Astrocyte of the cerebellum (primary cell): Measurements from ENCODE around the gene WDR20.

Source experiments
- DNase-seq: peaks from one replicate; pipeline ENCODE4 v3.0.0-alpha.2; 2011; ENCODE audit warnings: low read depth
- H3K4me3 ChIP-seq: 2 replicates; pipeline ENCODE4 v1.5.1; 2011; ENCODE audit warnings: mild to moderate bottlenecking, low read depth, low read length, moderate library complexity
- in situ Hi-C: cut with HindIII; loops from 2 replicates; pipeline ENCODE4 v1.10.0; 2017; ENCODE audit warnings: low sequenced_read_pairs
- TF ChIP-seq, protein P1 (sequence below): IDR thresholded peaks from 2 replicates; pipeline ENCODE4 v1.5.1; 2012; ENCODE audit warnings: low read length, low read depth, moderate library complexity, mild to moderate bottlenecking; ENCODE audit errors: missing control alignments

The WDR20 gene

DNA sequence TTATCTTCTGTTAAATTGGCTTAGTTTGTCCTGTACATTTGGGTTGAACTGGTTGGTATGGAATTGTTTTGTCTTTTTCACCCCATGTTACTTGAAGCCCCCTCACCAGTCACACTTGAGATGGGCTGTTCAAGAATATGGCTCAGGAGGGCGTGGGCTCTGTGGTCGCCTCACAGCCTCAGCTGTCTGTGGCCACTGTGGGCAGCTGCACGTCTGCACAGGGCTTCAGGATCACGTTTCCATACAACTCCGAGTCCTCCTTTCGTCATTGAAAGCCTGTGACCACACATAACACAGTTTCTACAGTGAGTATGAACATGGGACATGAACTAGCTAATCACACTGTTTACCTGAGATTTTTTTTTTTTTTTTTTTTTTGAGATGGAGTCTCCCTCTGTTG, 84.0 kb downstream of the WDR20 start:
- in situ Hi-C loops = no loop called here
- H3K4me3 ChIP-seq = no peak overlapping the region
- TF ChIP-seq, protein P1, sequence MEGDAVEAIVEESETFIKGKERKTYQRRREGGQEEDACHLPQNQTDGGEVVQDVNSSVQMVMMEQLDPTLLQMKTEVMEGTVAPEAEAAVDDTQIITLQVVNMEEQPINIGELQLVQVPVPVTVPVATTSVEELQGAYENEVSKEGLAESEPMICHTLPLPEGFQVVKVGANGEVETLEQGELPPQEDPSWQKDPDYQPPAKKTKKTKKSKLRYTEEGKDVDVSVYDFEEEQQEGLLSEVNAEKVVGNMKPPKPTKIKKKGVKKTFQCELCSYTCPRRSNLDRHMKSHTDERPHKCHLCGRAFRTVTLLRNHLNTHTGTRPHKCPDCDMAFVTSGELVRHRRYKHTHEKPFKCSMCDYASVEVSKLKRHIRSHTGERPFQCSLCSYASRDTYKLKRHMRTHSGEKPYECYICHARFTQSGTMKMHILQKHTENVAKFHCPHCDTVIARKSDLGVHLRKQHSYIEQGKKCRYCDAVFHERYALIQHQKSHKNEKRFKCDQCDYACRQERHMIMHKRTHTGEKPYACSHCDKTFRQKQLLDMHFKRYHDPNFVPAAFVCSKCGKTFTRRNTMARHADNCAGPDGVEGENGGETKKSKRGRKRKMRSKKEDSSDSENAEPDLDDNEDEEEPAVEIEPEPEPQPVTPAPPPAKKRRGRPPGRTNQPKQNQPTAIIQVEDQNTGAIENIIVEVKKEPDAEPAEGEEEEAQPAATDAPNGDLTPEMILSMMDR = no peak
- DNase-seq = no peak

DNA sequence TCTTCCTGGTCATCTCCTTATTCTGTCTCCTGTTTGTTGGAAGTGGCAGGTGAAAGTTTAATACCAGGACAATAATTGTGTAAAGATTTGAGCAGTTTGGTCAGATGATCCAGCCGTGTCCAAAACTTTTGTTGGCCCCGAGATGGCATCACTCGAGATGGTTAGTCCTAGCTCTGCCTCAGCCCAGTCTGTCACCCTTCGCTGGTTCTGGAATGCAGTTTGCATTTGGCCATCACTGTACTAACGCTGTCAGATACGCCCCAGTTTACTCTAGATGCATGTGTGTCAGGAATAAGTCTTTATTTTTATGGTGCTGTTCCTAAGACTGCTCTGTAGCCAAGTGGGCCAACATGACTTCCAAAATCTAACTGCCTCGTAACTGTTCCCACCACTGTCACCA, 85.7 kb downstream of the WDR20 start:
- in situ Hi-C loops = no loop called here
- TF ChIP-seq, protein P1 = no peak
- DNase-seq = no peak
- H3K4me3 ChIP-seq = no peak overlapping the region

DNA sequence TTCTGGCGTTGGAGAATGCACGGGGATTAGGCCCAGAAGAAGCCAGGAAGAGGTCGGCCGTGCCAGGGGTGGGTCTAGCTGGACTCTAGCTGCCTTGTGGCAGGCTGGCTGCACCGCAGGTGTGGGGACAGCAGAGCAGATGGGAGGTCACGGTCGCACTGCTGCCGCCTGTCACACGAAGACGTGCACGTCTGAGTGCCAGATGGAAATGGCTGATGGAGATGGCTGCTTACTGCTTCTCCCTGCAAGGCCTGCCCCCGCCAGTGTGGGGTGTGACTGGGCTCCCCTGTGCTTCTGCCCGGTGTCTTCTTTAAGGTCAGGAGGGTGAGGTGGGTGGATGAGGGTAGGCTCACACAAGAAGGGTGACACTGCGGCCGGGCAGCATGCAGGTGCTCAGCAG, 86.2 kb downstream of the WDR20 start:
- no peak for DNase-seq
- TF ChIP-seq, protein P1 = no peak
- in situ Hi-C loops = no loop called here
- no peak overlapping the region for H3K4me3 ChIP-seq

DNA sequence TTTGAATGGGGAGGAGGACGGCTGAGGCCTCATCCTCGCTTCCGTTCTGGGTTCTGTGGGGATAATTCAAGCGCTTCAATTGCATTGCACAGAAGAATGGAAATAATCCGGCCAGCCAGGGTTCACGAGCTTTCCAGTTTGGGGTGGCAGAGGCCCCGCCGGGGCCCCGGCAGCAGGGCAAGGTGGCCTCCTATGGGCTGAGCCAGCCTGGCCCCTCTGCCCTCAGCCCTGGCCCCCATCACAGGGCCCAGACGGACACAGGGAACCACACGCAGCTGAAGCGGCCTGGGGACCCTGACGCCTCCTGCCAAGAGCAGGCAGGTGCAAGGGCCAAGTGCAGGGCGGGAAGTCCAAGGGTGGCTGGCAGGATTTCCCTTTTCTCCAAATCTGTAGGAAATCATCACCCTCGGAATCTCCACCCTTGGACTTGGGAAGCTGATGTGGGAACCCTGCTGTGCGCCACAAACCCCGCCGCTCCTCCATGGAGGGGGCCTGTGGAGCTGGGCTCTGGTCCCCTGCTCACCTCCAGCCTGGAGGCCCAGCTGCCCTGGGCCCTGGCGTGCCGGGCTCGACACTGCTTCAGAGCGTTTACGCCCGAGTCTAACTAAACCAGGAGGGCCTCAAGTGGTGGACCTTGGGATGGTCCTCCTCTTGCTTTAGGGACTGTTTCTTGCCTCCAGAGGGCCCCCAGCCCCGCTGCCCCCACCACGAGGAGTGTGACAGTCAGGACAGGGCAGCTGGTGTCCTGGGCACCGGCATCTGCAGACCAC, 86.8 kb downstream of the WDR20 start:
- in situ Hi-C loops = no loop called here

DNA sequence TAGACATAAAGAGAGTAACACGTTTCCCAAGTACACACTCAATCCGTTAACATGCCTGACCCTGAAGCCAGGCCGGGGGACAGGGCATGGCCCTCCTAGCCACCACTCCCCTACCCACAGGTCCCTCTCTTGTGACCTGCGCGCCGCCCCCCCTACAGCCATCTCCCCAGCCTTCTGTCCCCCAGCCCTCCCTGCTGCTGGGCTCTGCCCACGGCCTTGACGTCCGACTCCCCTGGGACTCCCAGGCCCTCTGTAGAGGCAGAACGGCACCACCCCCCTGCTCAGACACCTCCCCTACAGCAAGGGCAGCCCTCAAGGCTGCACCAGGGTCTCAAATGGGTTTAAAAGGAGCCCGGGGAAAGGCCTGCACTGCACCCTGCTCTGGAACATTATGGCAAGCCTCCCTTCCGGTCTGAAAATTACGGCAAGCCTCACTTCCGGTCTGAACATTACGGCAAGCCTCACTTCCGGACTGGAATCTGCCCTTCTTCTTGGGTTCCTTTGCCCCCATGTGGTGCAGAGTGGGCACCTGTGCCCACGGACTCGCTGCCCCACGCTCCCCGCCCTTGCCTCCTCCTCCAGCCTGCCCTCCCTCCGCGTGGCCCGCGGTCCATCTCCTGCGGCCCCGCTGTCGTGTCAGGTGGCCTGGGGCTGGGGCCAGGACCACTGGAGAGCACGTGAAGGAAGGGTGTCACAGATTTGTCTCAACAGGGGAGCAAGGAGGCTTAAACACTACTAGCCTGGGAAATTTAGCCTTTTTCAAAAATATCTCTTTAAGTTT, 87.7 kb downstream of the WDR20 start:
- TF ChIP-seq, protein P1 = no peak
- no peak overlapping the region for H3K4me3 ChIP-seq
- no peak for DNase-seq
- in situ Hi-C loops = no loop called here

More for the DNA sequence above, 86.8 kb downstream of the WDR20 start:
- no peak overlapping the region for H3K4me3 ChIP-seq
- no peak for DNase-seq
- TF ChIP-seq, protein P1 = no peak

DNA sequence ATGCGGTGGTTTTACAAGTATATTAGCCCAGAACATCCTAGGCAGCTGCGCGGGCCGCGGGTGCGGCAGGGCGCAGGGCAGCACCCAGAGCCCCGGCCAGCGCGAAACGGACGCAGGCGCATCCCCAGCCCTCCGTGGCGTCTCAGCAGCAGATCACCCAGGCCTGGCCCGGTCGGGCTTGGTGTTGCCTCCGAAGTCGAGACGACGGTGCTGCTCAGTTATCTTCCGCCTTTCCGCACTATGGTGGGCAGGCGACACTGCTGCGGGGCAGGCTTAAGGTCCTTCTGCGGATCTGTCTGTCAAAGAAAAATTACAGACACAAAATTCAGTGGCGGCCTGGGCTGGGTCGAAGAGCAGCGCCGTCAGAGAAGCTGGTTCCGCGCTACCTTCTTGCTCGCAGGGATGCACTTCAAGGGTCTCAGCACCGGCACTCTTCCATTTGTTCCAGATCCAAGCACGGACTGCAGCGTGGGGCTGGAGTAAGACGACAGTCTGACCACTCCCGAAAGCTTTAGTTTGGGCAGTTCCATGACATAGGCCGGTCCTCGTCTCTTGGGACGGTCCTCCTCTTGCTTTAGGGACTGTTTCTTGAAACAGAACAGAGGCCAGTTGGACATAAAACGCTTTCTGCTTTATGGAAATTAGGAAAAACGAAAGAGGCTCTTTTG, 89.5 kb downstream of the WDR20 start:
- in situ Hi-C loops = no loop called here
- TF ChIP-seq, protein P1 = no peak
- no peak overlapping the region for H3K4me3 ChIP-seq
- no peak for DNase-seq
